DLD1 (cell line): ENCODE measurements around the gene MUL1.

Source experiments
- in situ Hi-C: cut with HindIII; loops from 2 replicates; pipeline ENCODE4 v1.10.0; 2017; ENCODE audit warnings: low sequenced_read_pairs

The MUL1 gene

DNA sequence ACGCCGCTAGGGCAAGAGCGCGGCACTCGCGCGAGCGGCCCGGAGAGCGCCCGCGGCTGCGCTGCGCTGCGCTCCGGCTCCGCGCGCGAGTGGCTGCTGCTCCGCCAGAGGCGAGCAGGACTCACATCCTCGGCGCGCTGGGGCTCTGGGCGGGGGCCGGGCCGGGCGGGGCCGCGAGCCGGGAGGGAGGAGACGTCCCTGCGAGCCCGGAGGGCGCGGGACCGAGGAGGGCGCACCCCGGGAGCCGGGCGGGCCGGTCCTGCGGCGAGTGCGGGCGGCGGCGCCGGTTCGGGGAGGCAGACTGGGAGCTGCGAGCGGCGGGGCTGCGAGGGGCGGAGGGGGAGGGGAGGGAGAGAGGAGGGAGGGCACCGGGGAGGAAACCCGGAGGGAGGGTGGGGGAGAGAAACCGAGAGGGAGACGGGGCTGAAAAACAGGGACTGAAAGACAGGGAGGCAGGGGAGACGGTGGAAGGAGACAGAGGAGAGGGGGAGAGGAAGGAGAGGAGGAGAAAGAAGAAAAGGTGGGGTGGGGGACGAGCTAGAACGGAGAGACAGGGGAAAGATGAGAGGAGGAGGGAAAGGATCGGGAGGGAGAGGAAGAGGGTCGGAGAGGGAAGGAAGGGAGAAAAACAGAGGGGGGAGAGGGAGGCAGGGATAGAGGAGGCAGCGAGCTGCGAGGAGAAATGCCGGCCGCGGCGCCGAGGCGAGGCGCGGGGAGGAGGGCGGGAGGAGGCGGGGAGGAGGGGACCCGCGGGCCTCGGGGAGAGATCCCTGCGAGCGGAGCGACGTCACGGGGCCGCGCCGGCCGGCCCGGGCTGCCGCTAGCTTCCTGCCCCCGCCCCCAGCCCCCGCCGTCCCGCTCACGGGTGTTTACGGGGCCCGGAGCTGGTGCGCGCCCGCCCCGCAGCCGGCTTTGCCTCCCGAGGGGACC is 22.2 kb downstream of the MUL1 start, which contains the start of gene CAMK2N1:
TSS of gene CAMK2N1 (minus strand) at position 684 of the 930 bp plus-strand sequence. CDS start 831 bp downstream, outside the sequence.
- in situ Hi-C loops, result no loop called here

DNA sequence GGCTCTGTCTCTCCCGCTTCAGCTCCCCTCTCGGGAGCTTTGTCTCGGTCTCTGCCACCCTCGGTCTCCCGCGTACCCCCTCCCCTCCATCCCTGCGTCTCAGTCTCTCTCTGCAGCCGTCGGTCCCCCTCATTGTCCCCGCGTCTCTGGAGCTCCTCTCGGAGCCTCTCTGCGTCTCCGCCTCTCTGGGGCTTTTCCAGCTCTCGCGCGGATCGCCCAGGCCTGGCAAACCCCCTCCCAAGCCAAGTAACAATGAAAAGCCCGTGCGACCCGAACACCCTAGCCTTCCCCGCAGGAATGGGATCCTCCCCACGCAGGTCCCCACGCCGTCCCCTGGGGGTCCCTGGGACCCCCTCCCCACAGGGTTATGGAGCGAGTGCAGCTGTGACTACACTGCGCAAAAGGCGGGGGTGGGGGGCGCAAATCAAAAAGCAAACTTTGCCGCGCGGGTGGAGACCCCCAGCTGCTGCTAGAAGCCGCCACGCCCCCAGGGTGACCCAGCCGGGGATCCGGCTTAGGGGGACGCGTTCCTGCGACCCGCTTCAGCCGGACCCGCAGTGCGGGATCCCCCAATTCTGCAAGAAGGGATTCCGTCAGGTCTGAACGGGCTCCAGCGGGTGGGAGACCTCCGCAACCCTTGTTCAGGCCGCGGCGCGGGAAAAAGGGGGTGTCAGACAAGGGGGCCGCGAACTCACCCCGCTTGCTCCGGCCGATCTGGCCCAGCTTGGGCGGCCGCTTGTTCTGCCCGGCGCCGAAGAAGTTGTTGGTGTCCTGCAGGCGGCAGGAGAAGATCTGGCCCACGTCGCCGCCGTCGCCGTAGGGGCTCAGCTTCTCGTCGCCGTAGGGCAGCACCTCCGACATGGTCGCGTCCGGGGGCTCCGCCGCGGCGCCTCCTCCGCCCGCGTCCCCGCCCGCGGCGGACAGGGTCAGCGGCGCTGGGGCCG is 23.2 kb downstream of the MUL1 start:
- in situ Hi-C loops, result no loop called here

- in situ Hi-C loops, result no loop called here
Observed at GRCh38 chr1:20483833-20484518, 24.0 kb downstream of the MUL1 start.

GRCh38 chr1:20483098-20483832 is 24.7 kb downstream of the MUL1 start:
- in situ Hi-C loops, result no loop called here

- in situ Hi-C loops, result no loop called here
Observed at GRCh38 chr1:20481643-20482498, 26.1 kb downstream of the MUL1 start.

DNA sequence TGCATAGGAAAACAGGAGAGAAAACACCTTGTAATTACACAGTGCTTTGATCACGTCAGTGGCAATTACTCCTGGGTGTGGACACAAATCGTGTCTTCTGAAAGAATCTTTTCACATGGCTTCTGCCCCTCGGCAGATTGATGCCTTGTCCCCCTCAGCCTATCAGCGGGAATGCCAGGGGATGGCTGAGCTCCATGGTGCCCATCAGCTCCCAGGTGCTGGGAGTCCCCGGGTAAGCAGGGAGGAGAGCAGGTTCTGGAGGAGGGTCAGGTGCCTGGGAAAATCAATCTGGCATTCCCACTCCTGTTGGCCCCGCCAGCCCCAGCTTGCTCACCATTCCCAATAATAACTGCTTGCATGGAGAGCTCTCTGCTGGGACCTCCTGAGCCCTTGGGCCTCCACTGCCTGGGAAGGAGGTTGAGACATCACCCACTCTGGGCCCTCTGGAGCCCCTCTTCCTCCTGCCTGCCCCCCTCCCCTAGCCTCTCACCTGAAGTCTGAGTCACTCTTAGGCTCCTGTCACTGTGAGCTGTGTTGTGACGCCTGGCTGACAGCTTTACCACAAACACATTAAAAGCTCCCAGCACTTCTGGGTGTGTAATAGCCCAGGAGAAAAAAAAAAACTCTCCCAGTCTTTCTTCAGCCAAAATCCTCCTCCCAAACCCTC is 26.9 kb downstream of the MUL1 start:
- in situ Hi-C loops, result no loop called here

GRCh38 chr1:20480243-20480944 is 27.6 kb downstream of the MUL1 start:
- in situ Hi-C loops, result no loop called here

DNA sequence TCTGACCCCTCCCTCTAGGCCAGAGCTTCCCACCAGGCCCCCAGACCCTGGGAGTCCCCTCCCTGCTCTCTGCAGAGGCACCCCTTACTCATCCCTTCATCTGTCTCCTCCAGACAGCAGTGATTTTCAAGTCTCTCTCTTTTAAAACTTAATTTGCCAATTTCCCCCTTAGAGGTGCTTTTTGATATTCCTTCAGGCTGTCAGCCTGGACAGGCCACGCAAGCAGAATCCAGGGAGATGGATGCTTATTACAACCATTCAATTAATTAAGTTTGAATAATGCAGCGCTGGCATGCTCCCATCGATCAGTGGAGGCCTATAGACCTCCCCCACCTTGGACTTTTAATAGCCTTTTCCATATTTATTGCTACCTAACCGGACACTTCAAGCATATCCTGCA is 28.1 kb downstream of the MUL1 start:
- in situ Hi-C loops, result no loop called here

DNA sequence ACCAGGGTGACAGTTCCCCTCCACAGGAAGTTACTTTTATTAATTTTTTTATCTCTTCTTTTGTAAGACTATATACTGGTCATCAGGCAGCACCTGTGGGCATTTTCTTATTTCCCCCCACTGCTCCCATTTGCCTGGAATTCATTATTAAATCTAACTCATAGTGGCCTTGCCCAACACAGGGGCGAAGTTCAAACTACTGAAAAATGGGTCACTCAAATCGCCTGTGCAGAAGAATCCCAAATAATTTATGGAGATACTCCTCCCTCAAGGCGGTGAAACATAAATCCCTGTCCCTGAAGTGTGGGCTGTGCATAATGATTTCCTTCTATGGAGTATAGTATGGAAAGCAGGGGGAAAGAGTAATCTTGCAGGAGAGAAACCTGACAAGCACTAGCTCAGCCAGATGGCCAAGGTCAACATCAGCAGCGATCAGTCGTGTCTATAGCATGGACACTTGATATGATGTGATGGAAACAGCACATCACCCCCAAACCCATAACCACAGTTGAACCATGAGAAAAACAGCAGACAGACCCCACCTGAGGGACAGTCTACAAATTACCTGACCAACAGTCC is 29.8 kb downstream of the MUL1 start:
- in situ Hi-C loops, result no loop called here

DNA sequence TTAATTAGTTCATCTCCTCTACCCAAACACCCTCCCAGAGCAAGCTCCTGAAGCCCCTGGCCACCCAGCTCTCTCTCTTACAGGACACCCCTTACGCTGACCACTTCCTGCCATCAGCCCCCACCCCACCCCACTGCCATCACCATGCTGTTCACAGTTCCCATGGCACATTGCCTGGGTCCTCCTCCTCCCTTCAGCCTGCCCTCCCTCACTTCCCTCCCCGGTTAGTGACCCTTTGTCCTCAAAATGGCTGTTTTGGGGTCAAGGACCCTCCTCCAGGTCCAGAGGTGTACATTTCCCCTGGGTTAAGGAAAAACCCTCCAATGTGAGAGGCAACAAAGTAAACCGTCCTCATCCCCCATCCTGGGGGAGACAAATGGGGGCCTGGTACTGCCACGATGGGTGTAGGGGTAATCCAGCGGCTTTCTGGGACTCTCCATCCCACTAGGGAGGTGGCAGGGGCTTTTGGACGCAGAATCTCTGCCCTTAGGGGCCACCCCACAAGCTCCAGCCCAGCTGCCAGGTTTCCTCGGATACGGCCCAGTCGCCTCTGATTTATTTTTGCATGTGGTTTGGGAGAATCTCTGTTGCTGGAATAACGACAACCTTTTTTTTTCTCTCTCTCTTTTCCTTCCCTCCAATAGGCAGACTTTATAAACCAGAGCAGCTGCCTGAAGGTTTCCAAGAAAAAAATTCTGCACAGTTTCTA is 30.4 kb downstream of the MUL1 start:
- in situ Hi-C loops, result no loop called here

DNA sequence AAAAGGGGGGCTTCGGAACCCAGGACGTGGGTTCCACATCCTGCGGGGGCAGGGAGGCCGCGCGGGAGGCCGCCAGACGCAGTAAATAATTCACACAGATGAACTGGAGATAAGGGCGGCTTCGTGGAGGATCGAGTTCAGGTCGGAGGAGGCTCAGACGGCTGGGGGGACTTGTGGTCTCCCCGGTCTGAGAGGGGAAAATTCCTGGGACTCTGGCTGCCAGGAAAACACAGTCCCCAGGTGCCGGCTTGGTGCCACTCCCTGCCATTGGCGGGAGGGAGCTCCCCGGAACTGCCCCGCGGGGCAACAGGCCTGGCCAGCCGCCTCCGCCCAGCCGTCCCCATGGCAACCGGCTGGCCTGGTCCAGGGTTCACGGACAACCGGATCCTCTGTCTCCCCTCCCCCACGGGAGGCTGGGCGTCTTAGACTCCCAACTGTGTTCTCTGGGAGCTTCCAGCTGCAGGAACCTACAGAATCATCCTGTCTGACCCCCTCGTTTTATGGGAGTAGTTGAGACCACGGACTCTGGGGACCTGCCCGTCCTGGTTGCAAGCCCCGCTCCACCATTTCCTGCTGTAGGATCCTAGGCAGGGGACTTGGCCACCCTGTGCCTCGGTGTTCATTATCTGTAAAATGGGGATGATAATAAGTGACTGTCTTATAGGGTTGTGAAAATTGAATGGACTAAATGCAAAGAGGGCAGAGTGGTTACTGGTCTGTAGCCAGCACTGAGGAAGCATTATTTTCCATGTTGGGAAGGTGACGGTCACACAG is 31.5 kb downstream of the MUL1 start:
- in situ Hi-C loops, result no loop called here

GRCh38 chr1:20474996-20475395 is 33.0 kb downstream of the MUL1 start:
- in situ Hi-C loops, result no loop called here

- in situ Hi-C loops, result no loop called here
Observed at GRCh38 chr1:20474333-20474975, 33.5 kb downstream of the MUL1 start.

GRCh38 chr1:20473894-20474293 is 34.1 kb downstream of the MUL1 start:
- in situ Hi-C loops, result no loop called here

GRCh38 chr1:20472860-20473711 is 34.9 kb downstream of the MUL1 start:
- in situ Hi-C loops, result no loop called here
